GM23248 (cell line): ENCODE data around the gene LDLRAD3.

Experiments used
- EZH2 ChIP-seq: fragments of 200-600 bp; sonication (generic); IDR thresholded peaks from 2 replicates; pipeline ENCODE4 v1.6.1; 2018; ENCODE audit warnings: antibody characterized with exemption, mild to moderate bottlenecking; ENCODE audit not compliant: insufficient read depth, poor library complexity, severe bottlenecking
- EZH2phosphoT487 ChIP-seq: fragments of 200-600 bp; sonication (generic); IDR thresholded peaks from 2 replicates; pipeline ENCODE4 v1.6.1; 2018; ENCODE audit warnings: antibody characterized with exemption, moderate library complexity, mild to moderate bottlenecking, low read depth; ENCODE audit not compliant: insufficient read depth

DNA sequence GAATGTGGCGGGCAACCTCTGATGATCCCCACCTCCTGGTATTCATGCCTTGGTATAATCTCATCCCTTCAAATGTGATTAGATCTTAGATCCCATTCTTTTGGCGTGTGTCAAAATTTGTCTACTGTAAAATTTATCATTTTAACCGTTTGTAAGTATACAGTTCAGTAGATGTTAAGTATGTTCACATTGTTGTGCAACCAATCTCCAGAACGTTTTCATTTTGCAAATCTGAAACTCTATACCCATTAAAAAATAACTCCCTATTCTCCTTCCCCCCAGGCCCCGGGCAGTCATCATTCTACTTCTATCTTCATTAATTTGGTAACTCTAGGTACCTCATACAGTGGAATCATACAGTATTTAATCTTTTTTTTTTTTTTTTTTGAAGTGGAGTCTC is 159.0 kb downstream of the LDLRAD3 start:
- no peak for TF ChIP-seq EZH2phosphoT487
- no peak for TF ChIP-seq EZH2
